ENCODE data around the gene API5. TPM values are rescaled to one million over a fixed set of nuclear protein-coding genes. Genes with fewer than 3 reads are reported as not detected.

The API5 gene
- total RNA-seq, 1 donor: 91.2 TPM

DNA sequence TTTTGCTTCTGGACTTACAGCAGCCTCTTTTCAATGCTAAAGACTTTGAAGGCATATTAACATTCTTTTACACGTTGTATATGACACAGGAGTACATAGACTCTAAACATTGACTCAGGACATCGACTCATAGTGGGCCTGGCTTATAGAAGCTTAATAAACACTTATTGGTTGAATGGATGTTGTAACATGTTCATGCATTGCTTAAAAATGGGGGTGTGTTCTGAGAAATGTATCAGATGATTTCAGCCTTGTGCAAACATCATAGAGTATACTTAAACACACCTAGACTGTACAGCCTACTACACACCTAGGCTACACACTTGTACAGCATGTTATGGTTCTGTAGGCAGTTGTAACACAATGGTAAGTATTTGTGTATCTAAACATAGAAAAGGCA, 64.8 kb downstream of the API5 start:
- DNase-seq (ENCODE audit: insufficient read length, low spot score, missing footprints): no peak
- no peaks in the 10 kb centered on the region for H3K9me3 ChIP-seq (ENCODE audit: low read depth, low read length)
- TF ChIP-seq, protein P1, sequence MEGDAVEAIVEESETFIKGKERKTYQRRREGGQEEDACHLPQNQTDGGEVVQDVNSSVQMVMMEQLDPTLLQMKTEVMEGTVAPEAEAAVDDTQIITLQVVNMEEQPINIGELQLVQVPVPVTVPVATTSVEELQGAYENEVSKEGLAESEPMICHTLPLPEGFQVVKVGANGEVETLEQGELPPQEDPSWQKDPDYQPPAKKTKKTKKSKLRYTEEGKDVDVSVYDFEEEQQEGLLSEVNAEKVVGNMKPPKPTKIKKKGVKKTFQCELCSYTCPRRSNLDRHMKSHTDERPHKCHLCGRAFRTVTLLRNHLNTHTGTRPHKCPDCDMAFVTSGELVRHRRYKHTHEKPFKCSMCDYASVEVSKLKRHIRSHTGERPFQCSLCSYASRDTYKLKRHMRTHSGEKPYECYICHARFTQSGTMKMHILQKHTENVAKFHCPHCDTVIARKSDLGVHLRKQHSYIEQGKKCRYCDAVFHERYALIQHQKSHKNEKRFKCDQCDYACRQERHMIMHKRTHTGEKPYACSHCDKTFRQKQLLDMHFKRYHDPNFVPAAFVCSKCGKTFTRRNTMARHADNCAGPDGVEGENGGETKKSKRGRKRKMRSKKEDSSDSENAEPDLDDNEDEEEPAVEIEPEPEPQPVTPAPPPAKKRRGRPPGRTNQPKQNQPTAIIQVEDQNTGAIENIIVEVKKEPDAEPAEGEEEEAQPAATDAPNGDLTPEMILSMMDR (IDR thresholded peaks at IDR 0.05; ENCODE audit: extremely low read depth, low read depth, low read length): no peak
- H3K4me2 ChIP-seq (ENCODE audit: insufficient read depth, low read length): peak overlapping the region; percentile 23
- no peaks in the 10 kb centered on the region for H3K27me3 ChIP-seq (ENCODE audit: insufficient read depth, low read length)
- peaks cover 1% of the 10 kb centered on the region for H3K36me3 ChIP-seq (ENCODE audit: insufficient read depth, low read length)
- no peak overlapping the region for H3K4me3 ChIP-seq (ENCODE audit: insufficient read depth, low read length)
- no peak overlapping the region for H2AFZ ChIP-seq (ENCODE audit: low read length)
- peaks cover 13% of the 10 kb centered on the region for H3K4me1 ChIP-seq (ENCODE audit: insufficient read depth, low read length)
- peaks cover 65% of the 10 kb centered on the region for H3K79me2 ChIP-seq (ENCODE audit: insufficient read depth, low read length)
- peaks cover 22% of the 10 kb centered on the region for H4K20me1 ChIP-seq (ENCODE audit: insufficient read depth, low read length)
- H3K27ac ChIP-seq (ENCODE audit: low read depth, low read length): peak overlapping the region; percentile 61

DNA sequence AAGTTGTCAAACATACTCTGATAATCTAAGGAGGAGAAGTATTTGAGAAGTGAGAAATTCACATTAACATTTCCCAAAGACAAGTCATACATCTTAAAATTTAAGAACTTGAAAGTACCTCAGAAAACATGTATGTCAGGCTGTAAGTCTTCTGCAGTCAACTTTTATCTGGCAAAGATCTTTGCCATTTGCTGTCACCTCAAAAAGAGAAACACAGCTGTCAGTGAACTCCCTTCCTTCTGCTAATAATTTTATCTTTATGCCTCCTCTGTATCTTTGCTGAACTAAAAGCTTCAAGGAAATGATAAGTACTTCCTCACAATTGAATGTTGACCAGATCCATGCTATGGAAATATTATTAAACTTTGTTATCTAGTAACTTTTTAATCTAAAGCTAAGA, 65.6 kb downstream of the API5 start:
- TF ChIP-seq, protein P1 (IDR thresholded peaks at IDR 0.05; ENCODE audit: extremely low read depth, low read depth, low read length): no peak
- Histone ChIP-seq H3K9me3 (ENCODE audit: low read depth, low read length) (no peaks in the 10 kb centered on the region), H3K4me1 (ENCODE audit: insufficient read depth, low read length) (peaks cover 13% of the 10 kb centered on the region), H3K4me2 (ENCODE audit: insufficient read depth, low read length) (no peak overlapping the region), H3K36me3 (ENCODE audit: insufficient read depth, low read length) (peaks cover 6% of the 10 kb centered on the region), H4K20me1 (ENCODE audit: insufficient read depth, low read length) (peaks cover 25% of the 10 kb centered on the region), H3K79me2 (ENCODE audit: insufficient read depth, low read length) (peaks cover 62% of the 10 kb centered on the region), H3K4me3 (ENCODE audit: insufficient read depth, low read length) (no peak overlapping the region), H2AFZ (ENCODE audit: low read length) (no peak overlapping the region), H3K27me3 (ENCODE audit: insufficient read depth, low read length) (no peaks in the 10 kb centered on the region), H3K27ac (ENCODE audit: low read depth, low read length) (no peak overlapping the region)
- DNase-seq (ENCODE audit: insufficient read length, low spot score, missing footprints): no peak

DNA sequence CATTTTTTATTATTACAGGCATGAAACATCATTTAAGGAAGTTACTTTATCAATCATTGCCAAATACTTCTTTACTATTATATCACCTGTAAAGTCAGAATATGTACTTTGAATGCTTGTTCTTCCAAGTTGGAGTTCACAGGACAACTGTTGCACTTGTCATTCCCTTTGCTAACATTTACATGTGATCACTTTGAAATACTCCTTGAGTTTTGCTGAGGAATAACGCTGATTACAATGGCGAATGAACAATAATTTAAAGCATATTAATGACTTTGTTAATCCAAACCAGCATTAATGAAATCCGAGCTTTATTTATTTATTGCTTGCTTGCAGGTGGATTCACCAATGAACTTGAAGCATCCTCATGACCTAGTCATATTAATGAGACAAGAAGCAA, 67.1 kb downstream of the API5 start:
- no peak overlapping the region for H3K4me3 ChIP-seq (ENCODE audit: insufficient read depth, low read length)
- no peak overlapping the region for H3K4me2 ChIP-seq (ENCODE audit: insufficient read depth, low read length)
- peaks cover 13% of the 10 kb centered on the region for H3K4me1 ChIP-seq (ENCODE audit: insufficient read depth, low read length)
- H3K9me3 ChIP-seq (ENCODE audit: low read depth, low read length): no peaks in the 10 kb centered on the region
- peaks cover 23% of the 10 kb centered on the region for H4K20me1 ChIP-seq (ENCODE audit: insufficient read depth, low read length)
- TF ChIP-seq, protein P1 (IDR thresholded peaks at IDR 0.05; ENCODE audit: extremely low read depth, low read depth, low read length): no peak
- DNase-seq (ENCODE audit: insufficient read length, low spot score, missing footprints): no peak
- H3K36me3 ChIP-seq (ENCODE audit: insufficient read depth, low read length): peaks cover 6% of the 10 kb centered on the region
- H3K27me3 ChIP-seq (ENCODE audit: insufficient read depth, low read length): no peaks in the 10 kb centered on the region
- no peak overlapping the region for H3K27ac ChIP-seq (ENCODE audit: low read depth, low read length)
- H3K79me2 ChIP-seq (ENCODE audit: insufficient read depth, low read length): peaks cover 51% of the 10 kb centered on the region
- H2AFZ ChIP-seq (ENCODE audit: low read length): no peak overlapping the region

DNA sequence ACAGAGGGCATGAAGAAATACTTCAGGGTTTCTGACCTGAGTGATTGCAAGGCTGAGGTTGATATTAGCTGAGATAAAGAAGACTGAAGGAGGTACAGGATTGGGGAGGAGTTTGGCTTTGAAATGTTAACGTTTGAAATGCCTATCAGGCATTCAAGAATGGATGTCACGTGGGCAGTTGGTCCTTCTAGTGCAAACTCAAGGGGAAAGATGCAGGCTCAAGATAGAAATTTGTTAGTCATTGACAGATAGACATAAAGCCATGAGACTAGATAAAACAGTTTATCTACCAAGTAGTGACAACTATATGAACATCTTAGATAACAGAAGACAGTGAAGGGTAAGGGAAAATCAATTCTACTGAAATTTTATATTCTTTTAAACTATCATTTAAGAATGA, 70.0 kb downstream of the API5 start:
- DNase-seq (ENCODE audit: insufficient read length, low spot score, missing footprints): no peak
- no peaks in the 10 kb centered on the region for H3K27me3 ChIP-seq (ENCODE audit: insufficient read depth, low read length)
- peaks cover under 1% of the 10 kb centered on the region for H3K4me1 ChIP-seq (ENCODE audit: insufficient read depth, low read length)
- TF ChIP-seq, protein P1 (IDR thresholded peaks at IDR 0.05; ENCODE audit: extremely low read depth, low read depth, low read length): no peak
- H3K36me3 ChIP-seq (ENCODE audit: insufficient read depth, low read length): peaks cover 6% of the 10 kb centered on the region
- peaks cover 28% of the 10 kb centered on the region for H3K79me2 ChIP-seq (ENCODE audit: insufficient read depth, low read length)
- H3K27ac ChIP-seq (ENCODE audit: low read depth, low read length): no peak overlapping the region
- no peaks in the 10 kb centered on the region for H3K9me3 ChIP-seq (ENCODE audit: low read depth, low read length)
- H3K4me3 ChIP-seq (ENCODE audit: insufficient read depth, low read length): no peak overlapping the region
- H4K20me1 ChIP-seq (ENCODE audit: insufficient read depth, low read length): peaks cover 16% of the 10 kb centered on the region
- H3K4me2 ChIP-seq (ENCODE audit: insufficient read depth, low read length): no peak overlapping the region
- no peak overlapping the region for H2AFZ ChIP-seq (ENCODE audit: low read length)

Data from osteoblast (primary cell).